Ishikawa (cell line): Measurements from ENCODE around the gene AHCYL2.

Experiments
- CREB1 ChIP-seq: IDR thresholded peaks from 2 replicates; pipeline ENCODE4 v1.6.1; 2012; ENCODE audit warnings: low read depth
- EGR1 ChIP-seq: IDR thresholded peaks from 2 replicates; pipeline ENCODE4 v1.6.1; 2012
- EP300 ChIP-seq: IDR thresholded peaks from 2 replicates; pipeline ENCODE4 v1.6.1; 2012; ENCODE audit warnings: borderline replicate concordance
- NFIC ChIP-seq: IDR thresholded peaks from 2 replicates; pipeline ENCODE4 v1.6.1; 2012
- RAD21 ChIP-seq: IDR thresholded peaks from 2 replicates; pipeline ENCODE4 v1.6.1; 2012; ENCODE audit warnings: low read depth
- TAF1 ChIP-seq: IDR thresholded peaks from 2 replicates; pipeline ENCODE4 v1.6.1; 2012; ENCODE audit warnings: low read depth, mild to moderate bottlenecking
- TCF12 ChIP-seq: IDR thresholded peaks from 2 replicates; pipeline ENCODE4 v1.6.1; 2012; ENCODE audit warnings: low read depth
- TF ChIP-seq, protein P1 (sequence below): IDR thresholded peaks from 2 replicates; pipeline ENCODE4 v1.6.1; 2012; ENCODE audit warnings: low read depth, mild to moderate bottlenecking
- TF ChIP-seq, protein P2 (sequence below): IDR thresholded peaks from 2 replicates; pipeline ENCODE4 v1.6.1; 2012

DNA sequence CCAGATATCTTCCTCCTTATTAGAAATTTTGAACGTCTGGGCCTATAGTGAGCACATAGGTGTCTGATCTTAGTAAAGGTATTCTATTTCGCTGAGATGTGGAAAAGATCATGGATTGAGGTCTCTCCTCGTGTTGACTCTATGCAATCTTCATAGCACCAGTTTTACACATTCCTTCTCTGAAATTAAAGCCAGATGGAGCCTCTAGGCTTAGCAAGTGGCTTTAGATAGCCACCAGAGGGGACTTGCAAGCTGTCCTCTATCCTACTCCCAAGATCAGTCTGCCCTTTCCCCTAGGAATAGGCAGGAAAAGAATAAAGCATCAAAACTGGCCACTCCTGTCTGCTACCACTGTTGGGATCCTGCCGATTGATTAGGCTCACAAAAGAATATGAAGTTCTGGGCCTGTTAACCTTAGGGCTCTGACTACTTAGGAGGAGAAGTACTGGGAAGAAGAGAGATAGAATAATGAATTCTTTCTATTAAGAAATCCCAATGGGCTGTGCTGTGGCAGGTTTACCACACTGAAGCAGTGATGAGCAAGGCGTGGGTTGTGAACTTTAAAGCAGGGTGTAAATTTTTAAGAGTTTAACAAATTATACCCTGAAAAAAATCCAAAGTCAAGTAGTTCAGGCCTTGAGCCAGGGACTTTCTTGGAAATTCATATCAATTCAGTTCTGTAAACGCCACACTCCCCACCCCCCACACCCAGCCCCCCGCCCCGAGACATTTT, 207.2 kb downstream of the AHCYL2 start:
- TF ChIP-seq EP300 (no peak), NFIC (no peak), CREB1 (no peak), EGR1 (no peak), TAF1 (no peak), TCF12 (no peak), RAD21 (no peak)
- TF ChIP-seq, protein P1, sequence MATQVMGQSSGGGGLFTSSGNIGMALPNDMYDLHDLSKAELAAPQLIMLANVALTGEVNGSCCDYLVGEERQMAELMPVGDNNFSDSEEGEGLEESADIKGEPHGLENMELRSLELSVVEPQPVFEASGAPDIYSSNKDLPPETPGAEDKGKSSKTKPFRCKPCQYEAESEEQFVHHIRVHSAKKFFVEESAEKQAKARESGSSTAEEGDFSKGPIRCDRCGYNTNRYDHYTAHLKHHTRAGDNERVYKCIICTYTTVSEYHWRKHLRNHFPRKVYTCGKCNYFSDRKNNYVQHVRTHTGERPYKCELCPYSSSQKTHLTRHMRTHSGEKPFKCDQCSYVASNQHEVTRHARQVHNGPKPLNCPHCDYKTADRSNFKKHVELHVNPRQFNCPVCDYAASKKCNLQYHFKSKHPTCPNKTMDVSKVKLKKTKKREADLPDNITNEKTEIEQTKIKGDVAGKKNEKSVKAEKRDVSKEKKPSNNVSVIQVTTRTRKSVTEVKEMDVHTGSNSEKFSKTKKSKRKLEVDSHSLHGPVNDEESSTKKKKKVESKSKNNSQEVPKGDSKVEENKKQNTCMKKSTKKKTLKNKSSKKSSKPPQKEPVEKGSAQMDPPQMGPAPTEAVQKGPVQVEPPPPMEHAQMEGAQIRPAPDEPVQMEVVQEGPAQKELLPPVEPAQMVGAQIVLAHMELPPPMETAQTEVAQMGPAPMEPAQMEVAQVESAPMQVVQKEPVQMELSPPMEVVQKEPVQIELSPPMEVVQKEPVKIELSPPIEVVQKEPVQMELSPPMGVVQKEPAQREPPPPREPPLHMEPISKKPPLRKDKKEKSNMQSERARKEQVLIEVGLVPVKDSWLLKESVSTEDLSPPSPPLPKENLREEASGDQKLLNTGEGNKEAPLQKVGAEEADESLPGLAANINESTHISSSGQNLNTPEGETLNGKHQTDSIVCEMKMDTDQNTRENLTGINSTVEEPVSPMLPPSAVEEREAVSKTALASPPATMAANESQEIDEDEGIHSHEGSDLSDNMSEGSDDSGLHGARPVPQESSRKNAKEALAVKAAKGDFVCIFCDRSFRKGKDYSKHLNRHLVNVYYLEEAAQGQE = no peak
- TF ChIP-seq, protein P2, sequence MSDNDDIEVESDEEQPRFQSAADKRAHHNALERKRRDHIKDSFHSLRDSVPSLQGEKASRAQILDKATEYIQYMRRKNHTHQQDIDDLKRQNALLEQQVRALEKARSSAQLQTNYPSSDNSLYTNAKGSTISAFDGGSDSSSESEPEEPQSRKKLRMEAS = no peak
